GM12801 (cell line): Measurements from ENCODE around the gene CDH12.

Experiments used
- TF ChIP-seq, protein P1 (sequence below): IDR thresholded peaks from one replicate; pipeline ENCODE4 v1.5.1; 2011; ENCODE audit warnings: control low read depth; ENCODE audit not compliant: insufficient read length; ENCODE audit errors: extremely low read depth

Gene CDH12

DNA sequence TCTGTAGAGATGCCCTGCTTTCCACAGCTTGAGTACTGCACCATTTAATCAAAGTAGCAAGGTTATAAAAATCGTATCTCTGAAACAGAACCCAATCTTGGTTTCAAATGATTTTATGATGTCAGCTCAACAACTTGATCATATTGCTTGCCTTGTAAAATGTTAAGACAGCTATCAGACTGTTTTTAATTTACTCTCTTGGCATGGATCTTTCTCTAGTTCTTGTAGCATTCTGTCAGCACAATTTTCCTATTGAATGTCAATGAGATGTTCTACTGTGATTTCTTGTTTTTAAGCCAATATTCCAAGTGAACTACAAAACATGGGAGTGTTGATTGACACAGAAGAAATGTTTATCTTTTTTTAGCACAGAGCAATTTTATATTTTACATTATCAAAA lies 313.4 kb downstream of the CDH12 start:
- TF ChIP-seq, protein P1, sequence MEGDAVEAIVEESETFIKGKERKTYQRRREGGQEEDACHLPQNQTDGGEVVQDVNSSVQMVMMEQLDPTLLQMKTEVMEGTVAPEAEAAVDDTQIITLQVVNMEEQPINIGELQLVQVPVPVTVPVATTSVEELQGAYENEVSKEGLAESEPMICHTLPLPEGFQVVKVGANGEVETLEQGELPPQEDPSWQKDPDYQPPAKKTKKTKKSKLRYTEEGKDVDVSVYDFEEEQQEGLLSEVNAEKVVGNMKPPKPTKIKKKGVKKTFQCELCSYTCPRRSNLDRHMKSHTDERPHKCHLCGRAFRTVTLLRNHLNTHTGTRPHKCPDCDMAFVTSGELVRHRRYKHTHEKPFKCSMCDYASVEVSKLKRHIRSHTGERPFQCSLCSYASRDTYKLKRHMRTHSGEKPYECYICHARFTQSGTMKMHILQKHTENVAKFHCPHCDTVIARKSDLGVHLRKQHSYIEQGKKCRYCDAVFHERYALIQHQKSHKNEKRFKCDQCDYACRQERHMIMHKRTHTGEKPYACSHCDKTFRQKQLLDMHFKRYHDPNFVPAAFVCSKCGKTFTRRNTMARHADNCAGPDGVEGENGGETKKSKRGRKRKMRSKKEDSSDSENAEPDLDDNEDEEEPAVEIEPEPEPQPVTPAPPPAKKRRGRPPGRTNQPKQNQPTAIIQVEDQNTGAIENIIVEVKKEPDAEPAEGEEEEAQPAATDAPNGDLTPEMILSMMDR = no peak

DNA sequence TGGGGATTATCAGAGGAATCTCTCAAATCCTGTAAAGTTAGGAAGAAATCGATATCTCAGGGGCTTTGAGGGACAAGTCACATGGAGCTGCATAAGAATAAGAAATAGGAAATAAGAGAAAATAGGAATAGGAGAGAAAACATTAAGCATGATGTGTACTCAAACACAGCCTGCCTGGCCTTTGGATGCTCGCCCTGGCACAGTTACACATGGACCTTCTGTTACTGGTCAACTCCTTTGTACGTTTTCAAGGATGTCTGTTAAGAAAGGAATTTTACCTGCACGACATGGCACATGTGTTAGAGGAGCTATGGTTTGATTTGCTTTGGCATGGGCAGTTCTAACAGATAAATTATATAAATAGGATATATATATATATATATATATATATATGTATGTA lies 321.2 kb downstream of the CDH12 start:
- TF ChIP-seq, protein P1 = no peak

GRCh38 chr5:22521521-22521920 lies 331.6 kb downstream of the CDH12 start:
- TF ChIP-seq, protein P1 = no peak

DNA sequence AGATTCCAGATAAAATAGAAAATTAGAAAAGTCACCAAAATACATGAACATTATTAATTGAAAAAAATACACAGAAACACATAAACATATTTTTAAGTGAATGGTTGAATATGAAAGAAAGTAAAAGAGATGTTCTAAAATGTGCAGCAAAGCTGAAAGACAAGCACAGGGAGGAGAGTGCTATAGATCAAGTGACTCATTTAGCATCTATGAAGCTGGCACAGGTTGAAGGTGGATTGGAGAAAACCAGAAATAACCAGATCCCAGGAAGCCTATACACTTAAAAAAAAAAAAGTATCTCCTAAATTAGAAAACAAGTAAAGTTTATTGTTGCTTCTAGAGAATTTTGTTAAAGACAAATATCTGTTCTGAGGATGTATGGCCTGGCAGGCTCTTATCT lies 338.9 kb downstream of the CDH12 start:
- TF ChIP-seq, protein P1 = no peak

- TF ChIP-seq, protein P1 = no peak
Observed at GRCh38 chr5:22505891-22506290, 347.3 kb downstream of the CDH12 start.

GRCh38 chr5:22504411-22504810 lies 348.7 kb downstream of the CDH12 start:
- TF ChIP-seq, protein P1 = no peak

- TF ChIP-seq, protein P1 = no peak
Observed at GRCh38 chr5:22500556-22500955, 352.6 kb downstream of the CDH12 start.

DNA sequence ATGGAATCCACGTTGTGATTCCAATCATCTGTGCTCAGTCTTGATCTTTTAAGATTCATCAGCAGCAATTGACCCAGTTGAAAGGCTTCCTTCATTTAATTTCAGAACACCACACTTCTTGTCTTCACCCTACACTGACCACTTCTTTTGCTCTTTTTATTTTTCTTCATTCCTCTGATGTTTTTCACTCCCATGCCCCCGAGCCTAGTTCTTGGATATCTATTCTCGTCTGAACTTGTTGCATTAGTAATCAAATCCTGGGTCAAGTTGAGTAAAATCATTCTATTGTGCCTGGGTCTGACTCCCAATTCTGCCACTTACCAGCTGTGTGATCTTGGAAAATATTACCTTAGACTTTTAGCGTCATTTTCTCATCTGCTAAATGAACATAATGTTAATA lies 356.5 kb downstream of the CDH12 start:
- TF ChIP-seq, protein P1 = no peak
